ENCODE measurements around the gene NIPAL3.

The NIPAL3 gene

GRCh38 chr1:24450857-24451397, 35.3 kb downstream of the NIPAL3 start:
- CTCF ChIA-PET: no interaction called here
- DNase-seq (ENCODE audit: extremely low spot score): no peak
- TF ChIP-seq ARNT (IDR thresholded peaks at IDR 0.05): no peak
- no peak for TF ChIP-seq CTBP1 (IDR thresholded peaks at IDR 0.05; ENCODE audit: borderline replicate concordance)
- no peak for TF ChIP-seq LEF1 (IDR thresholded peaks at IDR 0.05; ENCODE audit: borderline replicate concordance)
- no peak for TF ChIP-seq SP1 (IDR thresholded peaks at IDR 0.05)
- TF ChIP-seq BHLHE40 (IDR thresholded peaks at IDR 0.05; ENCODE audit: borderline replicate concordance): no peak
- TF ChIP-seq NFRKB (IDR thresholded peaks at IDR 0.05): no peak
- TF ChIP-seq FOXA1 (IDR thresholded peaks at IDR 0.05): no peak
- no peak for TF ChIP-seq L3MBTL2 (conservative IDR thresholded peaks at IDR 0.05)
- no peak for TF ChIP-seq TARDBP (IDR thresholded peaks at IDR 0.05)
- no peak for TF ChIP-seq FOXK2 (IDR thresholded peaks at IDR 0.05)
- TF ChIP-seq HDGF (IDR thresholded peaks at IDR 0.05; ENCODE audit: borderline replicate concordance): no peak
- no peak for TF ChIP-seq ZNF384 (IDR thresholded peaks at IDR 0.05)
- TF ChIP-seq PKNOX1 (IDR thresholded peaks at IDR 0.05): no peak
- no peak for TF ChIP-seq ELF4 (IDR thresholded peaks at IDR 0.05)
- no peak for TF ChIP-seq SUZ12 (IDR thresholded peaks at IDR 0.05)
- TF ChIP-seq FOXM1 (IDR thresholded peaks at IDR 0.05; ENCODE audit: borderline replicate concordance): no peak
- POLR2A ChIA-PET: no interaction called here

GRCh38 chr1:24451746-24452145, 36.1 kb downstream of the NIPAL3 start:
- POLR2A ChIA-PET: no interaction called here

GRCh38 chr1:24452922-24453485, 37.4 kb downstream of the NIPAL3 start:
- no peak for DNase-seq (ENCODE audit: extremely low spot score)
- POLR2A ChIA-PET: no interaction called here
- CTCF ChIA-PET: no interaction called here
- TF ChIP-seq NFRKB (IDR thresholded peaks at IDR 0.05) (no peak), ELF4 (IDR thresholded peaks at IDR 0.05) (no peak), TARDBP (IDR thresholded peaks at IDR 0.05) (no peak), CTBP1 (IDR thresholded peaks at IDR 0.05; ENCODE audit: borderline replicate concordance) (no peak), SUZ12 (IDR thresholded peaks at IDR 0.05) (no peak), FOXK2 (IDR thresholded peaks at IDR 0.05) (no peak), FOXA1 (IDR thresholded peaks at IDR 0.05) (no peak), L3MBTL2 (conservative IDR thresholded peaks at IDR 0.05) (no peak), BHLHE40 (IDR thresholded peaks at IDR 0.05; ENCODE audit: borderline replicate concordance) (no peak)

More at GRCh38 chr1:24451746-24452145, 36.1 kb downstream of the NIPAL3 start:
- no peak for DNase-seq (ENCODE audit: extremely low spot score)
- CTCF ChIA-PET: interaction anchor here (0.7 kb wide), 1 partner anchor 459 kb away, joined by 3 read pairs; no protein-coding TSS in a partner anchor
- TF ChIP-seq L3MBTL2 (conservative IDR thresholded peaks at IDR 0.05) (no peak), TARDBP (IDR thresholded peaks at IDR 0.05) (no peak), ARNT (IDR thresholded peaks at IDR 0.05) (no peak), NFRKB (IDR thresholded peaks at IDR 0.05) (no peak), LEF1 (IDR thresholded peaks at IDR 0.05; ENCODE audit: borderline replicate concordance) (no peak), SP1 (IDR thresholded peaks at IDR 0.05) (no peak), FOXM1 (IDR thresholded peaks at IDR 0.05; ENCODE audit: borderline replicate concordance) (no peak), SUZ12 (IDR thresholded peaks at IDR 0.05) (no peak), ELF4 (IDR thresholded peaks at IDR 0.05) (no peak), ZNF384 (IDR thresholded peaks at IDR 0.05) (no peak), BHLHE40 (IDR thresholded peaks at IDR 0.05; ENCODE audit: borderline replicate concordance) (no peak), FOXA1 (IDR thresholded peaks at IDR 0.05) (no peak), PKNOX1 (IDR thresholded peaks at IDR 0.05) (no peak), HDGF (IDR thresholded peaks at IDR 0.05; ENCODE audit: borderline replicate concordance) (no peak), FOXK2 (IDR thresholded peaks at IDR 0.05) (no peak), CTBP1 (IDR thresholded peaks at IDR 0.05; ENCODE audit: borderline replicate concordance) (no peak)

GRCh38 chr1:24454673-24455072, 39.1 kb downstream of the NIPAL3 start:
- CTCF ChIA-PET: no interaction called here
- no peak for TF ChIP-seq PKNOX1 (IDR thresholded peaks at IDR 0.05)
- no peak for TF ChIP-seq FOXK2 (IDR thresholded peaks at IDR 0.05)
- no peak for TF ChIP-seq CTBP1 (IDR thresholded peaks at IDR 0.05; ENCODE audit: borderline replicate concordance)
- TF ChIP-seq LEF1 (IDR thresholded peaks at IDR 0.05; ENCODE audit: borderline replicate concordance): no peak
- TF ChIP-seq NFRKB (IDR thresholded peaks at IDR 0.05): no peak
- no peak for TF ChIP-seq FOXM1 (IDR thresholded peaks at IDR 0.05; ENCODE audit: borderline replicate concordance)
- TF ChIP-seq FOXA1 (IDR thresholded peaks at IDR 0.05): no peak
- no peak for TF ChIP-seq SP1 (IDR thresholded peaks at IDR 0.05)
- no peak for TF ChIP-seq BHLHE40 (IDR thresholded peaks at IDR 0.05; ENCODE audit: borderline replicate concordance)
- TF ChIP-seq SUZ12 (IDR thresholded peaks at IDR 0.05): no peak
- no peak for TF ChIP-seq TARDBP (IDR thresholded peaks at IDR 0.05)
- DNase-seq (ENCODE audit: extremely low spot score): no peak
- POLR2A ChIA-PET: no interaction called here

- CTCF ChIA-PET: no interaction called here
- POLR2A ChIA-PET: no interaction called here
- TF ChIP-seq LEF1 (IDR thresholded peaks at IDR 0.05; ENCODE audit: borderline replicate concordance) (no peak), SUZ12 (IDR thresholded peaks at IDR 0.05) (no peak), ZNF384 (IDR thresholded peaks at IDR 0.05) (no peak), ELF4 (IDR thresholded peaks at IDR 0.05) (no peak), PKNOX1 (IDR thresholded peaks at IDR 0.05) (no peak), SP1 (IDR thresholded peaks at IDR 0.05) (no peak), CTBP1 (IDR thresholded peaks at IDR 0.05; ENCODE audit: borderline replicate concordance) (no peak), TARDBP (IDR thresholded peaks at IDR 0.05) (no peak), NFRKB (IDR thresholded peaks at IDR 0.05) (no peak), HDGF (IDR thresholded peaks at IDR 0.05; ENCODE audit: borderline replicate concordance) (no peak), ARNT (IDR thresholded peaks at IDR 0.05) (no peak), FOXK2 (IDR thresholded peaks at IDR 0.05) (no peak), FOXA1 (IDR thresholded peaks at IDR 0.05) (no peak), L3MBTL2 (conservative IDR thresholded peaks at IDR 0.05) (no peak), FOXM1 (IDR thresholded peaks at IDR 0.05; ENCODE audit: borderline replicate concordance) (no peak)
- DNase-seq (ENCODE audit: extremely low spot score): no peak
Measured at GRCh38 chr1:24455272-24455671, 39.7 kb downstream of the NIPAL3 start.
